ENCODE measurements around the gene BAG3.
"Not testable (repeated sequence)": the region's sequence is repeated elsewhere in the genome, so short reads cannot be mapped to it uniquely, and the experiment has no call there.

BAG3 gene

GRCh38 chr10:119650692-119651513 lies at the start of gene BAG3:
Gene BAG3, plus strand, starts transcription at chr10:119651380. Its CDS starts 296 bp downstream, at chr10:119651676.
- DNase-seq, result peak; percentile 83

DNA sequence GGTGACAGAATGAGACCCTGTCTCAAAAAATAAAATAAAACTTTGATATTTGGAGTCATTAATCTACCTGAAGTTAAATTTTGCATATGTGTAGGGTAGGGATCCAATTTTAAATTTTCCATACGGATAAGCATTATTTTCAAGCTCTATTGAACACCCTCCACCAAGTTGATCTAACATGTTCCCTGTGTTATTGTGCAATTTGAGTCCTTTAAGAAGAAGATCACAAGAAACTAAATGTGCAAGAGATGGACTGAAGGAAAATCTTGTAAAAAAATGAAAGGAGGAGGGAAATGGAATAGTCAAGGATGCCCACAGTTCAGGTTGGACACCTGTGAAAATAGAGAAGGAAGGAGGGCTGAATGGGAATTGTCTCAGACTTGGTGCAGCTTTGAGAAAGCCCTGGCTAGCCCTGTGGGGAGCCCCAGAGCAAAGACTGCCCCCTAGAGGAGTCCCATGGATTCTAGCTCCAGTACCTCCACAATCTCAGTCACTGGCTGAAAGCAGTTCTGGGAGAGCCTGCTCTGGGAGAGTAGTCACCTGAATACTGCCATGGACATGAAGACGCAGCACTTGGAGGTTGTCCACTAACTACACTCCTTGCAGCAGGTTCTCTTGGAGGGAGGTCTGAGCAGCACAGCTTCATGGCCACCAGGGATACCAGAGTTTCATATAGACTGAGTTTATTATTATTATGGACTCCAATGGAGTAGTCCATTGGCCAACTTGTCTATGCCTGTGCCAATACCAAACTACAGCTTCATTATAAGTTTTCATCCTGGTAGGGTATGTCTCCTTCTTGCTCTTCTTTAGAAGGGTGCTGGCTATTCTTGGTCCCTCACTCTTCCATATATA lies 48.7 kb upstream of the BAG3 start:
- DNase-seq, result peak; percentile 40

DNA sequence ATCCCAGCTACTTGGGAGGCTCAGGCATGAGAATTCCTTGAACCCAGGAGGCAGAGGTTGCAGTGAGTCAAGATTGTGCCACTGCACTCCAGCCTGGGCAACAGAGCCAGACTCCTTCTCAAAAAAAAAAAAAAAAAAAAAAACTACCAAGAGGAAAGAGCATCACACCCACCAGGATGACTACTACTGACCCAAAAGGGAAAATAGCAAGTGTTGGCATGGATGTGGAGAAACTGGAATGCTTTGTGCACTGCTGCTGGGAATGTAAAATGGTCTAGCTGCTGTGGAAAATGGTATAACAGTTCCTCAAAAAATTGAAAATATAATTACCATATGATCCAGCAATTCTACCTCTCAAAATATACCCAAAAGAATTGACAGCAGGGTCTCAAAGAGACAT lies 46.7 kb upstream of the BAG3 start:
- no peak for DNase-seq

DNA sequence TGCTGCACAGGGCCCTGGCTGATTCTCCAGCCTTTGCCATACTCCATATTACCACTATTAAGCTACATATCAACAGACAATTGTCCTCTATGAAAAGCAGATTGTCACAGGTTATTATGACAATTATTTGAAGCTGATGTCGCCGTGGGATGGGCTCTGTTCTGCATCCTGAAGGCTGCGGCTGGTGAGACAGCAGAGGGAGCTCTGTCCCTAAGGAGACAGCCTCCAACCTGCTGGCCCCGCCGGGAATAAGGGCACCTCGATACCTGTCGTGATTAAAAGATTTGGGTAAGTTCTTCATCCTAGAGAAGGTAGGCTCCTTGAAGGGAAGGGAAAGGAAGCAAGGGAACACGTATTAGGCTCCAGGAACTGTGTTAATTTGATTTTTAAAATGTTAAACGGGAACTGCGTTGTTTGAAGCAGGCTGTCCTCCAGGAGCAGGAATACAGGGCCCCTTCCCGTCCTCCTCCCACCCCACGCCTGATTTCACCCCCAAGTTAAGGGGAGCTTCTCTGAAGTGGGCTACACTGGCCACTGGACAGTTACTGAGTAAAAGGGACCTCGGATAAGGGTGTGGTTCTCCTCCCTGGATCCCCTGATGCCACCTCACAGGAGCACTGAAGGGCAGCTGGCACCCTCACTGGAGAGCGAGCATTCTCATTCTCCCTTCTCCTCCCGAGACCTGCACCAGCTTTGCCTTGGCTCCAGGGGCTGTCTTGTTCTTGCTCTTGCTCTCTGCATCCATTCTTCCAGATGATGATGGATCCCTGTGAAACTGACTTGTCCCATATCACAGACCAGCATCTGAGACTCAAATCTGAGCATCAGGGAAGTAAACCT lies 42.6 kb upstream of the BAG3 start:
- DNase-seq, result peak; percentile 33

DNA sequence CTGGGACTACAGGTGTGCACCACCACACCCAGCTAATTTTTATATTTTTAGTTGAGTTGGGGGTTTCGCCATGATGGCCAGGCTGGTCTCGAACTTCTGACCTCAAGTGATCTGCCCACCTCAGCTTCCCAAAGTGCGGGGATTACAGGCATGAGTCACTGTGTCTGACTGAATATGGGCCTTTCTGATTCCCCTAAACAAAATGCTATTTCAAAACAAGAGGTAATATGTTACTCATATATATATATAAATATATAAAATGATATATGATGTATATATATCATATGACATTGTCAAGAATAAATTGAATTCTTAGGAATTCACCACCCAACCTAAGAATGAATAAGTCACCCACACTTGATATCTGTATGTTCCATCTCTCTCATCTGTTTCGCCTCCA lies 41.7 kb upstream of the BAG3 start:
- DNase-seq, result no peak

GRCh38 chr10:119611433-119611832 lies 39.7 kb upstream of the BAG3 start:
- no peak for DNase-seq

GRCh38 chr10:119613741-119614140 lies 37.4 kb upstream of the BAG3 start:
- no peak for DNase-seq

GRCh38 chr10:119614686-119615085 lies 36.5 kb upstream of the BAG3 start:
- no peak for DNase-seq

DNA sequence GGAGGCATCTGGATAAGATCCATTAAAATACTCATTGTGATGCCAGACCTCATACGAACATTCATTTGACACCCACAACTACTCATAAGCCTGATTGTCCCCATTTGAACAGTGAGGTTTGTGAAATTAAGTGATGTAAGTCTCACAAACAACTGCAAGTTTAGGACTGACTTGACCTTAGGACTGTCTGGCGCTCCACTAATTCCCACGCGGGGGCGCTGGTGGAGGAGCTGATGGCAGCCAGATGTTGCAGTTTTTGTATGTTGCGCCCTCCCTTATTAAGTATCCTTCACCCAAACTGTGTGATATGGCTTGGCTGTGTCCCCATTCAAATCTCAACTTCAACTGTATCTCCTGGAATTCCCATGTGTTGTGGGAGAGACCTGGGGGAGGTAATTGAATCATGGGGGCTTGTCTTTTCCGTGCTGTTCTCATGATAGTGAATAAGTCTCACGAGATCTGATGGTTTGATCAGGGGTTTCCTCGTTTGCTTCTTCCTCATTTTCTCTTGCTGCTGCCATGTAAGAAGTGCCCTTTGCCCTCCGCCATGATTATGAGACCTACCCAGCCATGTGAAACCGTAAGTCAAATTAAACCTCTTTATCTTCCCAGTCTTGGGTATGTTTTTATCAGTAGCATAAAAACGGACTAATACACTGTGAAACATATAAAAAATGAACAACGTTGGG lies 34.2 kb upstream of the BAG3 start:
- DNase-seq, result peak; percentile 26

DNA sequence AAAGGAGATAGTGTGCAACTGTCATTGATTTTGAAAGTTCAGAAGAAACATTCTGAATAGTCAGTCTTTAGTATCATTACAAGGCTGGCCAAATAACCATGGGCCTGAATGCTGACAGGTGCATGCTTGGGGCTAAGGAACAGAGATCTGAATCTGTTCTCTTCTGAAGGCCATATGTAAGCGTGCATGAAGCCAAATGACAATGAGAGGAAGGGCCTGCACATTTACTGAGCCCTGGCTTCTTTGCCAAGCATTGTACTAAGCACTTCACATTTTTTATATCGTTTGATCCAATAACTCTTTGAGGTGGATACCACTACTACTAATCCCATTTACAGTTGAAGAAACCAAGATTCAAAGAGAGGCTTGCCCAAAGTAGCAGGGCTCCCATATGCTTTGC lies 32.0 kb upstream of the BAG3 start:
- no peak for DNase-seq

DNA sequence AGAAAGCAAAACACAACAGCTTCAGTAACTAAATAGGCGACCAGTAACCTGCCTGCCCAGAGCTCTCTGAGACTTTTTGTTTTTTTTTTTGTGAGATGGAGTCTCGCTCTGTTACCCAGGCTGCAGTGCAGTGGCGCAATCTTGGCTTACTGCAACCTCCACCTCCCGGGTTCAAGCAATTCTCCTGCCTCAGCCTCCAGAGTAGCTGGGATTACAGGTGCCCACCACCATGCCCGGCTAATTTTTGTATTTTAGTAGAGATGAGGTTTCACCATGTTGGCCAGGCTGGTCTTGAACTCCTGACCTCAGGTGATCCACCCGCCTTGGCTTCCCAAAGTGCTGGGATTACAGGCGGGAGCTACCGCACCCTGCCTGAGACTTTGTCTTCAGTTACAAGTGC lies 31.4 kb upstream of the BAG3 start:
- not testable (repeated sequence) for DNase-seq

DNA sequence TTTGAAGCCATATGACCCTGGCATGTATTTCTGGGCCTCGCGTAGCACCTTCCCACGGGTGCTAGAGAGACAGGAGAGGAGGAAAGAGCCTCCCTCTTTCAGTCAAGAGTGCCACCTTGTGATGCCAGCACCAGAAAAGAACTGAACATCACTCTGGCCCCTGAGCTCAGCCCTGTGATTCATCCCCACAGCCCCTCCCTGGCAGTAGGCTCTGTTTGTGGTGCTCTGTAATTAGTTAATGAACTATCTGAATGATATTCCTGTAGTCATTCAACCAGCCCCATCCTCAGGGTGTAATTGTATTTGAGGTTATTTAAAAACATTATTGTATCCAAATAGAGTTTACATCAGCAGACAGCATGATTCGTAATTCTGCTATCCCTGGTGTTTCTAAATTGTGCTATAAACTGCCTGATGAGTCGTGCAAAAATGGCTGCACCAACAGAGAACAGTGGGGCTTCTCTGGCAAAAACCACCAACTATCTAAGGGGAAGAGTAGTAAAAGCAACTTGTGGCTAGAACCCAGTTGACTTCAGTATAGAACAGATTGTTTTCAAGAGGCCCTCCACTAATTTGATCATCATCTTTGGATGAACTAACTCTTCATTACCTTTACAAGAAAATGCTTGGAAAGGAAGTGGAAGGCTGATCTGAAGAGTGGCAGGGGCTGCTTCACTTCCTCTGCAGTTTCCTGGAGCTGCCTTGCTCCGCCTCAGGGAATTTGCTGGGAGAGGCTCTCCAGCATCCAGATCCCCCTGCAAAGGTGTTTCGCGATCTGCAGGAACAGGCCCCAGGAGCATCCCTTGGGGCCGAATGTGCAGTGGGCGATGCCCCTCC lies 30.7 kb upstream of the BAG3 start:
- no peak for DNase-seq

DNA sequence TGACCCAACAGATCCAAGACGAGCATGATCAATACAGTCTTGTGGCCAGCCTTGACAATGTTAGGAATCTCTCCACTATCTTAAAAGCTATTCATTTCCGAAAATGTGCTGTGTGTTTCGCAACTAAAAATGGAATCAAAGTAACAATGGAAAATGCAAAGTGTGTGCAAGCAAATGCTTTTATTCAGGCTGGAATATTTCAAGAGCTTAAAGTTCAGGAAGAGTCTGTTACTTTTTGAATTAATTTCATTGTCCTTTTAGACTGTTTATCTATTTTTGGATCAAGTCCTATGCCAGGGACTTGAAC lies 30.1 kb upstream of the BAG3 start:
- DNase-seq, result no peak

DNA sequence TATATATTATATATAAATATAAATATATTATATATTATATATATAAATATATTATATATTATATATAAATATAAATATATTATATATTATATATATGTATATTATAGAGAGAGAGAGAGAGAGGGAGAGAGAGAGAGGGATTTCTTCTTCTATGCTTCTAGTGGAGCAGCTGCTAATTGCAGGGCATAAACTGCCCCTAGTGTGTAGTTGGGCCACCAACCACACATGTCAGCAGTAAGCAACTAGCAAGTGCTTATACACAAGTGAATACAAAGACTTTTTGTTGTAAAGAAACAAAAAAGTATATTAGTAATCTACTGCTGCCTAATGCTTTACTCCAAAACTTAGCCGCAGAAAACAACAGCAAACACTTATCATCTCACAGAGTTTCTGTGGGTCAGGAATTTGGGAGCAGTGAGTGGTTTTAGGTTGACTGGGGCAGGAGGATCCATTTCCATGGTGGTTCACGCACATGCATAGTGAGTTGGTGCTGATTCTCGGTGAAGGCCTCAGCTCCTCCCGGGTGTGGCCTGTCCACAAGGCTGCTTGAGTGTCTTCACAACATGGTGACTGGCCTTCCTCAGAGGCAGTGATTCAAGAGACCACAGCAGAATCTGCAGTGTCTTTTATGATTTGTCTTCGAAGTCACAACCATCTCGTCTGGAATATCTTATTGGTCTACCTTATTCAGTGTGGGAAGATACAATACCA lies 25.5 kb upstream of the BAG3 start:
- no peak for DNase-seq

DNA sequence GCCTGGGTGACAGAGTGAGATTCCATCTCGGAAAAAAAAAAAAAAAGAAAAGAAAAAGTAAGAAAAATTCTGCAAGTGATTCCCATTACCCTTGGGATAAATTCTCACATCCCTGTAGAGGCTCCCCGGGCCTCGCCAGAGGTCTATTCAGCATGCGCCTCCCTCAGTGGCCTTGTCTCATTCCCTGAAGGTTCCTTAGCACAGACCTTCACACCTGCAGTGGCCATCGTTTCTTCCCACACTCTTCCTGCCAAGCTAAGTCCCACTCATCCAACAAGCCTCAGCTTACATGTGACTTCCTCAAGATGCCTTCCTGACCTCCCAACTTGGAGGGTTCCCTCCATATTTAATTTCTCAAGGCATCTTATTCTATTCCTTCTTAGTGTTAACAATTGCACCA lies 20.9 kb upstream of the BAG3 start:
- no peak for DNase-seq

DNA sequence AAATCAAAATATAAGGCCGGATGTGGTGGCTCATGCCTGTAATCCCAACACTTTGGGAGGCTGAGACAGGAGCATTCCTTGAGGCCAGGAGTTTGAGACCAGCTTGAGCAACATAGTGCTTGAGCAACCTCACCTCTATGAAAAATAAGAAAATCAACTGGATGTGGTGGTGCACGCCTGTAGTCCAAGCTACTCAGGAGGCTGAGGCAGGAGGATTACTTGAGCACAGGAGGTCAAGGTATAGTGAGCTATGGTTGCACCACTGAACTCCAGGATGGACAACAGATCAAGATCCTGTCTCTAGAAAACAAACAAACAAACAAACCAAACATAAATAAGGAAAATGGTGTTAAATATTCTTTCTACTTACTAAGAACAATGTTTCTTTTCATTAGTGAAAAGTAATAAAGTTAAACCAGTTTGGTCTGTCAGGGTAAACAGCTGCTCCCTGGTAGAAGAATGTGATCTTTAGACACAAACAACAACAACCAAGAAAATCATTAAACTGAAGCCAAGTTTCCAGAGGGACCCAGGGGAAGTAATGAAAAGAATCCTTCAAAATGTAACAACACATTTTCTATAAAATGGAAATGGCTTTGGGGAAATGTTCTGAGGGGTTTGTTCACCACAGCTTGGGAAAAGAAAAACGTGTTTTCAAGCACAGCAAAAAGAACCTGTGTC lies 17.5 kb upstream of the BAG3 start:
- no peak for DNase-seq

- no peak for DNase-seq
These were observed 17.0 kb upstream of the BAG3 start for GRCh38 chr10:119634219-119634544.

DNA sequence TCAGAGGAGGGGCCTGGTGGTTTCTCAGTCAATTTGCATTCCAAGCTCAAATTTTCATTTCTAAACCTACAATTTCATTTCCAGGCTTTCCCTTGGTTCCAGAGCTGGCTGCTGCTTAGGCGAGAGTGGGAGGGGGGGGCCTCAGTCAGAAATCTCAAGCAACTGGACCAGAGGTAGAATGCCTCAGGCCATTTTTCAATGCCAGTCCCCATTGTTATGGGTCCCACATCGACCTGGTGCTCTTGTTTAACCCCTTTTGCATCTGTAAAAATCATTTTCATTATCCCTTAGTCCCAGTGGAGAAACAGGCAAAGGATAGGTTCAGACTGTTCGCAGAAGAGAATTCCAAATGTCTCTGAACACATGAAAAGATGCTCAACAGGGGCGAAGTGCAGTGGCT lies 13.5 kb upstream of the BAG3 start:
- no peak for DNase-seq

DNA sequence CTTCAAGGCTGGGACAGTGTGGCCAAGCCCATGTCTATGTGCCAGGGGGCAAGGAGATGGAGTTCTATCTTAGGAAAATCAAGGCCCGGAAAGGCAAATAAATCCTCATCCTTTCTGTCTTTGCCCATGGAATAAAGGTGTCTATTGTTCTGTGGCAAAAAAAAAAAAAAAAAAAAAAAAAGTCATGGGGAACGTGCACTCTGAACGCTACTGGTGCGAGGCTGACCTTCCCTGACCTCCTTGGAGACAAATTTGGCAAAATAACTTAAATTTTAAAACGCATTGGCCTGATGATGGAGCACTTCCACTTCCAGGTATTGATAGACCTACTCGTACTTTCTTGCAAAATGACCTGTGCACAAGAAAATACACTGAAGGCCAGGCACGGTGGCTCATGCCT lies 12.2 kb upstream of the BAG3 start:
- DNase-seq, result no peak

- no peak for DNase-seq
These were observed 10.8 kb upstream of the BAG3 start for GRCh38 chr10:119640384-119640783.

Data from CD4-positive, alpha-beta T cell treated with Interleukin-17A for 1 hour (primary cell).